ENCODE measurements around the gene SLCO3A1. TPM values are rescaled to one million over a fixed set of nuclear protein-coding genes. Genes with fewer than 3 reads are reported as not detected.

The SLCO3A1 gene
- total and polyA plus RNA-seq, 2 of the 8 experiments (the other 6 are each of a cell fraction or from before 2014, with no cell fraction given), result 15.1 to 20.4 TPM

DNA sequence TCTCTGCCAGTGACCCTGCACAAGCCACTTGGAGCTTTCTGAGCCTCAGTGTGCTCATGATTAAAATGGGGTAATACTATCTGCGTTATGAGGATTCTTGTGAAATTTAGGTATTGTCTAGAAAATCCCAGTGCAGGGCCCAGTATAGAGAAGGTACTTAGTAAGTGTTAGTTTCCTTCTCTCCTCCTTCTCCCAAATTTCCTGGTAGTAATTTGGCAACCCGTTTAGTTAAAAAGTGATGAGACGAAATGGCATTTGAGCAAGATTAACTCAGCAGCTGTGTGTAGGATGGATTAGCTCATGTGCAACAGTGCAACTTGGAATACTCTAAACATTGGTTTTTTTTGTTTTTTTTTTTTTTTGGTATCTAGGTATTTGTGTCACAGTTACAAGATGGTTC is 84.6 kb downstream of the SLCO3A1 start:
- no peak overlapping the region for H3K4me3 ChIP-seq (ENCODE audit: extremely low read depth in 1 of 4, insufficient read depth in 2 of 4, low read depth in 3 of 4, low read length in 4 of 4)
- ChIA-PET CTCF (ENCODE audit: partially characterized antibody) (interaction anchor here (0.9 to 4.9 kb wide), 3 partner anchors 19 to 144 kb away, joined by 3 to 34 read pairs (median 3); no protein-coding TSS in a partner anchor), POLR2A (ENCODE audit: partially characterized antibody) (no interaction called here)
- H4K20me1 ChIP-seq (replicated peaks in 1 of 2; ENCODE audit: control insufficient read depth in 1 of 2, insufficient read depth in 2 of 2, low read length in 2 of 2), result no peaks in the 10 kb centered on the region
- no peak overlapping the region for H2BK120ac ChIP-seq (replicated peaks; ENCODE audit: low read depth, low read length)
- no peak overlapping the region for H4K91ac ChIP-seq (replicated peaks; ENCODE audit: insufficient read length, low read length)
- TF ChIP-seq SIRT6 (IDR thresholded peaks at IDR 0.05; ENCODE audit: low read length) (no peak), JUN (IDR thresholded peaks at IDR 0.05; ENCODE audit: low read depth, low read length) (no peak), BACH1 (IDR thresholded peaks at IDR 0.05; ENCODE audit: low read length) (no peak), EP300 (IDR thresholded peaks at IDR 0.05; ENCODE audit: borderline replicate concordance in 1 of 2, low read depth in 2 of 2, low read length in 2 of 2) (no peak), GTF2F1 (IDR thresholded peaks at IDR 0.05; ENCODE audit: borderline replicate concordance, low read depth, low read length) (no peak)
- TF ChIP-seq, protein P1, sequence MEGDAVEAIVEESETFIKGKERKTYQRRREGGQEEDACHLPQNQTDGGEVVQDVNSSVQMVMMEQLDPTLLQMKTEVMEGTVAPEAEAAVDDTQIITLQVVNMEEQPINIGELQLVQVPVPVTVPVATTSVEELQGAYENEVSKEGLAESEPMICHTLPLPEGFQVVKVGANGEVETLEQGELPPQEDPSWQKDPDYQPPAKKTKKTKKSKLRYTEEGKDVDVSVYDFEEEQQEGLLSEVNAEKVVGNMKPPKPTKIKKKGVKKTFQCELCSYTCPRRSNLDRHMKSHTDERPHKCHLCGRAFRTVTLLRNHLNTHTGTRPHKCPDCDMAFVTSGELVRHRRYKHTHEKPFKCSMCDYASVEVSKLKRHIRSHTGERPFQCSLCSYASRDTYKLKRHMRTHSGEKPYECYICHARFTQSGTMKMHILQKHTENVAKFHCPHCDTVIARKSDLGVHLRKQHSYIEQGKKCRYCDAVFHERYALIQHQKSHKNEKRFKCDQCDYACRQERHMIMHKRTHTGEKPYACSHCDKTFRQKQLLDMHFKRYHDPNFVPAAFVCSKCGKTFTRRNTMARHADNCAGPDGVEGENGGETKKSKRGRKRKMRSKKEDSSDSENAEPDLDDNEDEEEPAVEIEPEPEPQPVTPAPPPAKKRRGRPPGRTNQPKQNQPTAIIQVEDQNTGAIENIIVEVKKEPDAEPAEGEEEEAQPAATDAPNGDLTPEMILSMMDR (IDR thresholded peaks at IDR 0.05; ENCODE audit: control extremely low read depth in 1 of 3, insufficient read depth in 1 of 3, low read depth in 1 of 3, low read length in 3 of 3), result no peak
- H4K5ac ChIP-seq (ENCODE audit: insufficient read length, low read depth, low read length), result no peak overlapping the region
- no peak overlapping the region for H4K8ac ChIP-seq (ENCODE audit: extremely low read depth, insufficient read depth, low read length)
- 95% methylated on average over 3 of the region's 3 CpGs; no CpG with 5 or more reads in 1 of the 2 experiments for WGBS, 2 experiments (ENCODE audit: extremely low coverage in 1 of 2, insufficient coverage in 1 of 2, insufficient read length in 1 of 2, insufficient replicate concordance in 2 of 2, low coverage in 1 of 2, low lambda C conversion rate in 2 of 2, missing lambda C conversion rate in 1 of 2)
- H3K4ac ChIP-seq (replicated peaks; ENCODE audit: insufficient read length, low read depth, low read length), result no peak overlapping the region
- DNase-seq (ENCODE audit: low read depth in 1 of 2, low spot score in 2 of 2), result no peak
- no peak overlapping the region for H2AFZ ChIP-seq (ENCODE audit: low read length)
- no peaks in the 10 kb centered on the region for H3K36me3 ChIP-seq (ENCODE audit: control insufficient read depth in 2 of 4, insufficient read depth in 4 of 4, low read length in 3 of 4)
- peaks cover 7 to 18% (median 15%) of the 10 kb centered on the region in 4 experiments; a peak in 5 of 7 replicates for H3K4me1 ChIP-seq (replicated peaks in 1 of 4; ENCODE audit: control insufficient read depth in 3 of 4, insufficient read depth in 4 of 4, low read length in 3 of 4)
- H3K23ac ChIP-seq (ENCODE audit: insufficient read length), result no peak overlapping the region
- H3K27ac ChIP-seq (ENCODE audit: low read depth, low read length), result no peak overlapping the region
- no peak overlapping the region for H2BK15ac ChIP-seq (ENCODE audit: low read length)
- peaks cover 5% of the 10 kb centered on the region; the same call in 1 of the 2 replicates for H3K79me1 ChIP-seq (ENCODE audit: low read depth, low read length)
- H3K9ac ChIP-seq (replicated peaks in 1 of 4; ENCODE audit: extremely low read depth in 1 of 4, low read depth in 3 of 4, low read length in 3 of 4), result no peak overlapping the region
- no peak overlapping the region for H3K4me2 ChIP-seq (ENCODE audit: insufficient read depth in 1 of 2, low read depth in 2 of 2, low read length in 2 of 2)
- no peaks in the 10 kb centered on the region for H3K9me3 ChIP-seq (ENCODE audit: insufficient read depth in 2 of 2, low read depth in 1 of 2, low read length in 1 of 2)
- H2BK20ac ChIP-seq (ENCODE audit: low read length), result no peak overlapping the region
- H3K14ac ChIP-seq (ENCODE audit: insufficient read length), result no peak overlapping the region
- peaks cover 0 to 23% of the 10 kb centered on the region in 2 experiments; a peak in 2 of 4 replicates for H3K79me2 ChIP-seq (ENCODE audit: control insufficient read depth in 1 of 2, insufficient read depth in 2 of 2, low read length in 2 of 2)
- H3K18ac ChIP-seq (ENCODE audit: extremely low read depth, low read length), result no peak overlapping the region
- H3K23me2 ChIP-seq (ENCODE audit: low read depth, low read length), result no peaks in the 10 kb centered on the region
- FAIRE-seq, result no peak
- no peak overlapping the region for H2AK5ac ChIP-seq (ENCODE audit: low read depth, low read length)
- no peak overlapping the region for H3K56ac ChIP-seq (replicated peaks; ENCODE audit: insufficient read length, low read depth, low read length)
- H2BK12ac ChIP-seq (ENCODE audit: low read depth, low read length), result no peak overlapping the region
- H2BK5ac ChIP-seq (ENCODE audit: low read depth, low read length), result no peak overlapping the region
- no peaks in the 10 kb centered on the region for H3K27me3 ChIP-seq (replicated peaks in 1 of 4; ENCODE audit: control insufficient read depth in 3 of 4, extremely low read depth in 1 of 4, insufficient read depth in 3 of 4, low read length in 3 of 4)
